Liver (tissue), 9 donors: Measurements from ENCODE around the gene ARHGAP19. TPM values are rescaled to one million over a fixed set of nuclear protein-coding genes. Genes with fewer than 3 reads are reported as not detected.

ENCODE experiments used
- DNase-seq: peaks from one replicate; pipeline ENCODE4 v3.0.0-alpha.2; 2017; ENCODE audit warnings: low spot score
- H3K27ac ChIP-seq, 2 donors: one replicate each; pipeline ENCODE4 v1.7.0; 2013; ENCODE audit warnings: inconsistent platforms in 2 of 2, low read length in 2 of 2, control low read depth in 1 of 2, low read depth in 1 of 2, mild to moderate bottlenecking in 1 of 2
- H3K27me3 ChIP-seq, 4 donors: one replicate each; pipeline versions ENCODE4 v1.6.1 to v1.7.0; 2013; ENCODE audit warnings: low read length in 3 of 4, inconsistent platforms in 1 of 4, mild to moderate bottlenecking in 1 of 4, moderate library complexity in 1 of 4; ENCODE audit not compliant: control insufficient read depth in 4 of 4, insufficient read depth in 4 of 4
- H3K36me3 ChIP-seq, 4 donors: one replicate each; pipeline versions ENCODE4 v1.6.1 to v1.7.0; 2013; ENCODE audit warnings: low read length in 3 of 4, mild to moderate bottlenecking in 3 of 4, low read depth in 1 of 4, moderate library complexity in 1 of 4; ENCODE audit not compliant: control insufficient read depth in 4 of 4, insufficient read depth in 3 of 4
- H3K4me1 ChIP-seq, 4 donors: one replicate each; pipeline versions ENCODE4 v1.6.1 to v1.7.0; 2013; ENCODE audit warnings: low read length in 3 of 4, mild to moderate bottlenecking in 3 of 4, moderate library complexity in 1 of 4; ENCODE audit not compliant: control insufficient read depth in 4 of 4, insufficient read depth in 4 of 4
- H3K4me3 ChIP-seq, 3 donors: one replicate each; pipeline versions ENCODE4 v1.6.1 to v1.7.0; 2013; ENCODE audit warnings: low read length in 3 of 3, control low read depth in 1 of 3, low read depth in 1 of 3, mild to moderate bottlenecking in 1 of 3
- H3K9ac ChIP-seq, 2 donors: one replicate each; pipeline ENCODE4 v1.7.0; 2013; ENCODE audit warnings: low read length in 2 of 2, mild to moderate bottlenecking in 2 of 2, moderate library complexity in 2 of 2, control low read depth in 1 of 2, low read depth in 1 of 2
- H3K9me3 ChIP-seq, 4 donors: one replicate each; pipeline versions ENCODE4 v1.6.1 to v1.7.0; 2013; ENCODE audit warnings: low read length in 3 of 4; ENCODE audit not compliant: control insufficient read depth in 4 of 4
- ATF3 ChIP-seq: IDR thresholded peaks from 2 replicates; pipeline ENCODE4 v1.6.1; 2016; ENCODE audit warnings: antibody characterized with exemption
- CTCF ChIP-seq: fragments of 150-350 bp; IDR thresholded peaks from 2 replicates; pipeline ENCODE4 v1.5.1; 2017; ENCODE audit warnings: improper control_type of control experiment, low read depth, low read length; ENCODE audit not compliant: missing input control
- EGR1 ChIP-seq, 2 donors: IDR thresholded peaks; 2 replicates each; pipeline ENCODE4 v1.6.1; 2016 to 2018; ENCODE audit warnings: antibody characterized with exemption in 2 of 2, low read depth in 2 of 2
- FOXA1 ChIP-seq: IDR thresholded peaks from 2 replicates; pipeline ENCODE4 v1.6.1; 2016; ENCODE audit warnings: antibody characterized with exemption
- FOXA2 ChIP-seq: IDR thresholded peaks from 2 replicates; pipeline ENCODE4 v1.6.1; 2016; ENCODE audit warnings: antibody characterized with exemption
- GABPA ChIP-seq, 2 donors: IDR thresholded peaks in 1 of 2; conservative IDR thresholded peaks in 1 of 2; 2 replicates each; pipeline ENCODE4 v1.6.1; 2016; ENCODE audit warnings: antibody characterized with exemption in 2 of 2, mild to moderate bottlenecking in 1 of 2, moderate library complexity in 1 of 2
- HNF4G ChIP-seq: IDR thresholded peaks from 2 replicates; pipeline ENCODE4 v1.6.1; 2016; ENCODE audit warnings: antibody characterized with exemption
- JUND ChIP-seq, 2 donors: IDR thresholded peaks; 2 replicates each; pipeline ENCODE4 v1.6.1; 2016; ENCODE audit warnings: antibody characterized with exemption in 2 of 2
- MAX ChIP-seq: IDR thresholded peaks from 2 replicates; pipeline ENCODE4 v1.6.1; 2016; ENCODE audit warnings: antibody characterized with exemption
- NR2F2 ChIP-seq: IDR thresholded peaks from 2 replicates; pipeline ENCODE4 v1.6.1; 2016; ENCODE audit warnings: antibody characterized with exemption
- RAD21 ChIP-seq, 2 donors: IDR thresholded peaks; 2 replicates each; pipeline ENCODE4 v1.6.1; 2016; ENCODE audit warnings: antibody characterized with exemption in 2 of 2, mild to moderate bottlenecking in 2 of 2
- REST ChIP-seq: IDR thresholded peaks from 2 replicates; pipeline ENCODE4 v1.6.1; 2016; ENCODE audit warnings: antibody characterized with exemption, mild to moderate bottlenecking
- RXRA ChIP-seq, 2 donors: IDR thresholded peaks; 2 replicates each; pipeline ENCODE4 v1.6.1; 2017 to 2018; ENCODE audit warnings: antibody characterized with exemption in 2 of 2, mild to moderate bottlenecking in 1 of 2
- SP1 ChIP-seq: IDR thresholded peaks from 2 replicates; pipeline ENCODE4 v1.6.1; 2018; ENCODE audit warnings: antibody characterized with exemption, mild to moderate bottlenecking
- TAF1 ChIP-seq: conservative IDR thresholded peaks from 2 replicates; pipeline ENCODE4 v1.6.1; 2016; ENCODE audit warnings: antibody characterized with exemption, mild to moderate bottlenecking
- YY1 ChIP-seq: IDR thresholded peaks from 2 replicates; pipeline ENCODE4 v1.6.1; 2016; ENCODE audit warnings: antibody characterized with exemption, mild to moderate bottlenecking
- ZBTB33 ChIP-seq: IDR thresholded peaks from 2 replicates; pipeline ENCODE4 v1.6.1; 2016; ENCODE audit warnings: antibody characterized with exemption
- WGBS: extraction: QIAGEN DNeasy Blood & Tissue Kit; methylation state at CpG from one replicate; pipeline ENCODE4 v1.1.7; 2013; 5-methylcytosine and 5-hydroxymethylcytosine counted together
- polyA plus RNA-seq, 2 donors: library from polyadenylated mRNA; stranded (reverse) in 1 of 2; unstranded in 1 of 2; fragments of 200-250 nt in 1 of 2; fragments of >200 nt in 1 of 2; fragmentation: Nextera tagmentation in 1 of 2; extraction: Ambion mirVana in 1 of 2; gene quantifications; one replicate each; pipeline versions ENCODE4 v1.2.1 to v1.2.3, GENCODE V29; 2013 to 2015
- total RNA-seq, 2 donors: library from RNA; depleted of rRNA; stranded (reverse); fragments of >200 nt; gene quantifications; one replicate each; pipeline ENCODE4 v1.2.3, GENCODE V29; 2014
- donor health status: healthy.
- donor health status: healthy.
- donor health status: healthy.
- donor health status: healthy.
- donor health status: healthy.

The ARHGAP19 gene
- total and polyA plus RNA-seq, 4 donors: 1.6 to 23.4 (median 3.6) TPM

- Histone ChIP-seq H3K9ac (no peak overlapping the region), H3K4me1 (peaks cover 2 to 23% (median 10%) of the 10 kb centered on the region in 4 donors), H3K36me3 (no peaks in the 10 kb centered on the region), H3K27me3 (no peaks in the 10 kb centered on the region), H3K9me3 (no peaks in the 10 kb centered on the region), H3K27ac (no peak overlapping the region), H3K4me3 (no peak overlapping the region)
- no peak for TF ChIP-seq EGR1 (IDR thresholded peaks at IDR 0.05; ENCODE audit: low read depth in 2 of 2)
- TF ChIP-seq RAD21 (IDR thresholded peaks at IDR 0.05): no peak
- TF ChIP-seq RXRA (IDR thresholded peaks at IDR 0.05): no peak
- no peak for TF ChIP-seq FOXA1
- no peak for TF ChIP-seq JUND (IDR thresholded peaks at IDR 0.05)
- TF ChIP-seq HNF4G: no peak
- no peak for TF ChIP-seq REST
- TF ChIP-seq NR2F2: no peak
- TF ChIP-seq ATF3: no peak
- TF ChIP-seq TAF1: no peak
- TF ChIP-seq CTCF: no peak
- no peak for TF ChIP-seq GABPA (IDR thresholded peaks at IDR 0.05 in 1 of 2, conservative IDR thresholded peaks at IDR 0.05 in 1 of 2)
- no peak for TF ChIP-seq ZBTB33
- TF ChIP-seq FOXA2: no peak
- TF ChIP-seq YY1: no peak
- TF ChIP-seq MAX: no peak
- TF ChIP-seq SP1: no peak
- no peak for DNase-seq
- WGBS: 70% methylated on average over 3 of the region's 9 CpGs
Measured at GRCh38 chr10:97274828-97275227, 17.6 kb downstream of the ARHGAP19 start.

- Histone ChIP-seq H3K4me1 (peaks cover 0 to 15% (median 6%) of the 10 kb centered on the region in 4 donors), H3K4me3 (no peak overlapping the region), H3K9me3 (no peaks in the 10 kb centered on the region), H3K27ac (no peak overlapping the region), H3K36me3 (no peaks in the 10 kb centered on the region), H3K9ac (no peak overlapping the region), H3K27me3 (no peaks in the 10 kb centered on the region)
- TF ChIP-seq ATF3 (no peak), REST (no peak)
- no peak for DNase-seq
- WGBS: 98% methylated on average over 3 of the region's 3 CpGs
Measured at GRCh38 chr10:97273700-97274099, 18.7 kb downstream of the ARHGAP19 start.
